GM18873 (cell line): ENCODE data around the gene TBX6.

Experiments used
- ATAC-seq: cut with Tn5 transposase; IDR thresholded peaks from one replicate; pipeline ENCODE4 v1.9.1; 2021; ENCODE audit warnings: mild to moderate bottlenecking, moderate library complexity, moderate number of reproducible peaks; ENCODE audit not compliant: unreplicated experiment, low FRiP score

The TBX6 gene

DNA sequence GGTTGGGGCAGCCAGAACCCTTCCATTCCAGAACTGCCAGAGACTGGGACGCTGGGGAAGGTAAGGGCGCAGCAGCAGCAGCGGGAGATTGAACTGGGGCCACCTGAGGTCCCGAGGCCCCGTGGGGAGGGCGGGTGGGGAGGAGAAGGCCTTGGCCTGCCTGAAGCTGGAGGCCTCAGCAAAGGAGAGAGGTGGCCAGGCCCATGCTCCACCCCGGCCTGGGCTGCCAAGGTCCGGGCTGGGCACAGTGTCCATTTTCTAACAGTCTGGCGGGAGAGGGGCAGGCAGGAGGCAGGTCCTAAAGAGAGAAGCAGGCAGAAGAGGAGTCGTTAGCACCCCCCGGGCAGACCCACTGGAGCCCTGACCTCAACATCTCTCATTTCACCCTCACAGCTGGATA is 22.7 kb upstream of the TBX6 start:
- ATAC-seq = no peak

DNA sequence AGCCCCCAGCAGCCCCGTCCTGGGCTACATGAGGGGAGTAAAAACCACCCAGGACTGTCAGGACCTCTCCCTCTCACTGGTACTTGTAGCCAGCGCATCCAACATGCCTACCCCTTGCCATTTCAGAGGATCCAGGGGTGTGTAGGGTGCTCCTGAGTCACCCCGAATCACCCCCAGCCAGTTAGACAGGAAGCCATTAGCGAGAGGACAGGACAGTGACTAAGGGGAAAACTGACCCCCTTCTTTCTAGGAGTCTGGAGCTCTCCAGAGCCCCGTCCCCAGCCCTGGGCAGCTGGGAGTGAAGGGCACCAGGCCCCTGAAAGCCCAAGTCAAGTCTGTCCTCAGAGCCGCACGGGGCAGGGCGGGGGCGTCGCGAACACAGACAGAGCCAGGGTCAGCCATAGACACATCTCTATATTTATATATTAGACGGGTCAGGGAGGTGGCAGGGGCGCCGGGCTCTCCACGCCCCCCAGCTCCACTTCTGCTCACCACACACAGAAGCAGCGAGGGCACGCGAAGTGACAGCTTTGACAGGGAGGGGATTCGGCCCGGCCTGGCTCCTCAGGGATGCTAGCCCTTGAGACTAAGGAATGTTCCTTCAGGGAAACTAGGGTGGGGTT is 22.1 kb upstream of the TBX6 start:
- no peak for ATAC-seq

DNA sequence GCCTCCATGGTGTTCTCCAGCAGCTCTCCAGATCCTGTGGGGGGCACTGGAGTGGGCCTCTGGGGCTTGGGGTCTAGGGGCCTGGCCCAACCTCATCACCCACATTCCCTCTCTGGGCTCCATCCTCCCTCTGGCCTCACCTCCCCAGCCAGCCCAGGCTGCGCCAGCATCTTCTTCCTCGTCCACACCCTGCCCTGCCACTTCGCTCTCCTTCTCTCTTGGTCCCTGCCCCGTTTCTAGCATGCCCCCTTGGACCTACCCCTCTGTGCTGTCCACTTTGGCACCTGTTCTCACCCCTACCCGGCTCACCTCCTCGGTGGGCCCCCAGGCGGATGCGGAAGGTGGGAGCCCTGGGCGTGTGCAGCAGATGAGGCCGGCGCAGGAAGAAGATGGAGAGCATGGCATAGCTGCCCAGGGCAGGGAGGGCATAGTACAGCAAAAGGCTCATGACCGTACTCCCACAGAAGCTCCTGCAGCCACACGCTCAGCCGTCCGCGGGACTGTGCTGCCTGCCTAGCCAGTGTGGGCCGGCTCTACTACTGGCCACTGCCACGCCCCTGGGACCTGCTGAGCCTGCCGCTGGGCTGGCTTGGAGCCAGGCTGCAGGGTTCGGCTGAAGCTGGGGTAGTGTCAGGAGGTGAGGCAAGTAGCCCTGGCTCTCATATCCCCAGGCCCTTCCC is 21.4 kb upstream of the TBX6 start, which contains the start of gene GDPD3:
Gene GDPD3 (minus strand): TSS at position 507 of the 680 bp plus-strand sequence. CDS start 59 bp downstream, at position 448.
- ATAC-seq = no peak

DNA sequence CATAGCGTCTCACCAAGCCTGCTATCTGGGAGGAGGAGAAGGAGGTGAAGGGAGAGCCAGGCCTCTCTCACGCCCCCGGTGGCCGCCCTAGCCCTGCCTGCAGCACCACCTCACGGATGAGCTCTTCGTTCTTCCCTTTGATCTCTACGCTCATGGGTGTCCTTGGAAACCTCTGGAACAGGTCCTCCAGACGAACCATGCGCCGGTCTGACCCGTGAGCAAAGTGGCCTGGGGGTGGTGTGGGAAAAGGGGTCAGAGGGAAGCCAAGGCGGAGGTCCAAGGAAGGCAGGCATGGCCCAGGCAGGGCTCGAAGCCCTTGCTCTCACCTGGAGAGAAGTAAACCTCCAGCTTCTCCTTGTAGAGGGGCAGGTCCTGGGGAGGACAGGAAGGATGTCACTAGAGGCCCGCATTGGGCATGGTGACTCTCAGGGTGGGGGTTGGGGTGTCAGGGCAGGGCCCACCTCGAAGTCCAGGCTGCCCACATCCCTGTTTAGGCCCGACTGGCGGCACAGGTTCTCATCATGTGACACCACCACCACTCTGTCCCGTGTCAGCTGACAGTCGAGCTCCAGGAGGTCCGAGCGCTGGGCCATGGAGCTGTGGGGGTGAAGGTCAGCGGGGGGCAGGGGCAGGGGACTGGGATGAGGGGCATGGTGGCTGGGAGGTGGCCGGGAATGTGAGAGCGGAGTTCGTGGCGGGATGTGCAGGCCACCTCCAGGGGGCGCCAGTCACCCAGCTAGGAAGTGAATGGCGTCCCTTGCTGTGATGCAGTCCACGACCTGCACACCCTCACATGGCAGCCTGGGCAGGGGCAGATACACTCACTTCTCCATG is 20.7 kb upstream of the TBX6 start:
- no peak for ATAC-seq

DNA sequence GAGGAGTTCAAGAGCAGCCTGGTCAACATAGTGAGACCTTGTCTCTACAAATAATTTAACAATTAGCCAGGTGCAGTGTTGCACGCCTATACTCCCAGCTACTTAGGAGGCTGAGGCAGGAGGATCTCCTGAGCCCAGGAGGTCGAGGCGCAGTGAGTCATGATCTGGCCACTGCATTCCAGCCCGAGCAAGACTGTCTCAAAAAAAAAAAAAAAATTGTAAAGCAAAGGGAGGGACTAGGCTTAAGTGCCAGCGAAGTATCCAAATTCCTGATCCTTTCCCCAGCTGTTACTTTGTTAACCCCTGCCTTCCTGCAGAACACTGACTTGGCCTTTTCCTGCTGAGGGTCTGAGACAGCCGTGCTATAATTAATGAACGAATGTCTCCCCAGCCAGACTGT is 18.9 kb upstream of the TBX6 start:
- ATAC-seq = no peak

DNA sequence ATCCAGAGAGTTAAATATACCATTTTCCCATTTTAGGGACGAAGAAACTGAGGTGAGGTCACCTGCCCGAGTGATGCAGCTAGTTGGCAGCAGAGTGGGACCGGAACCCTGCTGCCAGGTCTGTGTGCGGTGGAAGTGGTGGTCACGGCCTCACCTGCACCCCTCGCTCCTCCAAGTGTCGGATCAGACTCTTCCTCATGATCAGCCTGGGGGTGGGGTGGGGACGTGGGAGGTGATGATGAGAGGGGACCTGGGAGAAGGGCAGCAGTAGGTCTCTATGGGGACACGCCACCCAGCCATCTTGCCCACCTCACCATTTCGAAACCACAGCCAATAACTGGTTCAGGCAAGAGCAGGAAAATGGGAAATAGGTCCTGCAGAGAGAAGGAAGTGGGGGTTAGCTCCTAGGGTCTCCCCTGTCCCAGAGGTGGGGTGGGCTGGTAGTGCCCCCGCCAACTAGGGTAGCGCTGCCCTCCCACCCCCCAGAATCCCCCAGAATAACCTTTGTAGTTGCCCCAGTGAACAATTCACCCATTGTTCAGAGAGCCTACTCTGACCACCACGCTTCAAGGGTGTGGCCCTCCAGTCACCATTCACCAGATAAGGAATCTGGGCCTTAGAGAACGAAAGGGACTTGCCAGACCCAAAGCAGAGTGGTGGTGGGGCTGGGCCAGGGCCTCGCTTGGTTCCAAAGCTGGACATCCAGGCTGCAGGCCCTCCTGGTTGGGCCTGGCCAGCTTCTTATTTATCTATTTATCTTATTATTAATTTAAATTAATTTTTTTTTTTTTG is 16.5 kb upstream of the TBX6 start:
- ATAC-seq = no peak

DNA sequence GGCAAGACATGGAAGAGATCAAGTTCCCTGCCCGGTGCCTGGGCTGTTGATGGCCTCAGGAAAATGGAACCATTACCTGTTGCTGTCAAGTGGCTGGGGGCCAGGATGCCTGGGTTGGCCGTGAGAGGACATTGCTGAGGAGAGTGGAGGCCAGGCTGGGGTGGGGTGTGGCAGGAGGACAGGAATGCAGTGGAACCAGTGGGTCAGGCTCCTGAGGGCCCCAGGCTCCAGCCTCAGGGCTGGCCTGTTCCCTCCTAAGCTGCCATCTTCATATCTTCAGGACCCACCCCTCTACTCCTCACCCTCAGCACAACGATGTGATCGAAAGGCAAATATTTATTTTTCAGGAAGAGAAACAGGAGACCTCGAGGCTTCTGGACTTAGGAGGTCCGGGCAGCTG is 12.8 kb upstream of the TBX6 start:
- no peak for ATAC-seq

DNA sequence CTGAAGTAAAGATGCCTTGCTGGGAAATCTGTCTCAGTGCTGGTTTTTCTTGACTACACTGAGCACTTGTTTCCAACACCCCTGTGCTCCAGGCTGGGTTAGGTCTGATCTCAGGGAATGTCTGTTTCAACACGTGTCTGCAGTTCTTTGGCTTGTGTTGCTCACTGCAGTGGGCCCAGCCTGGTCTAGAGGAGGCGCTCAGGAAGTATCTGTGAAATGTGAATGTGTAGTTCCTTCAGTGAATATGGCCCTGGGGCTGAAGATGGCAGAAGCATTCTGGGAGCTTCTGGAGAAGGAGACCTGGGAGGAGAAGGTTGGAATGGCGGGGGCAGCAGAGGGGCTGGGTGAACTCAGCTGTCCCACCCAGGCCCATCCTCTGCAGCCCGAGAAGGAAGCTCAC is 12.4 kb upstream of the TBX6 start:
- no peak for ATAC-seq

DNA sequence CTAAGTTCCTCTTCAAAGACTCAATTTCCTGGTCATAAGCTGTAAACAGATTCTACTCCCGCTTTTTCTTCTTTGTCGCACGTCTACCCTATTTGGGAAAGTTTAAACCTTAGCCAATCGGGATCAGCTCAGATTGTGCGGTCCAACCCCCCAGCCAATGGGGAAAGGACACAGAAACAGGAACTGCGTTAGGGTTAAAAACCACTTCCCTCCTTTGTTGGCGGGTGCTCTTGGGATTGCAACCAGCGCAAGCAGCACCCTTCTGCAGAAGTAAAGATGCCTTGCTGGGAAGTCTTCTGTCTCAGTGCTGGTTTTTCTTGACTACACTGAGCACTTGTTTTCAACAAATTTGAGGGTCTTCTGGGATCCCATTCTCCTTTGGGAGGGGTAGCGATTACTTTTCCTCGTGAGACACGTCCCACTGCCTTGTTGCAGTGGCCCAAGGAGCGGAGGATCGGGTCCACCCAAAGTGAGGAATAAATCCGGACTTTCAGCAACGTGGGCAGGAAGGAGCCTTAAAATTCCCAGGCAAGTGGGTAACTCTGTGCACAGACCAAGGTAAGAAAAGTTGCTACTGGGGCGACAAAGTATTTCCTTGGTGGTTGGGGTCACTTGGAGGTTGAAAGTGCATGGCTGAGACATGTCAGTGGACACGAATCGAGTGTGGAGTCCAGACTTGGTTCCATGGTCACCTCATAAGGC is 5.3 kb upstream of the TBX6 start:
- ATAC-seq = no peak

DNA sequence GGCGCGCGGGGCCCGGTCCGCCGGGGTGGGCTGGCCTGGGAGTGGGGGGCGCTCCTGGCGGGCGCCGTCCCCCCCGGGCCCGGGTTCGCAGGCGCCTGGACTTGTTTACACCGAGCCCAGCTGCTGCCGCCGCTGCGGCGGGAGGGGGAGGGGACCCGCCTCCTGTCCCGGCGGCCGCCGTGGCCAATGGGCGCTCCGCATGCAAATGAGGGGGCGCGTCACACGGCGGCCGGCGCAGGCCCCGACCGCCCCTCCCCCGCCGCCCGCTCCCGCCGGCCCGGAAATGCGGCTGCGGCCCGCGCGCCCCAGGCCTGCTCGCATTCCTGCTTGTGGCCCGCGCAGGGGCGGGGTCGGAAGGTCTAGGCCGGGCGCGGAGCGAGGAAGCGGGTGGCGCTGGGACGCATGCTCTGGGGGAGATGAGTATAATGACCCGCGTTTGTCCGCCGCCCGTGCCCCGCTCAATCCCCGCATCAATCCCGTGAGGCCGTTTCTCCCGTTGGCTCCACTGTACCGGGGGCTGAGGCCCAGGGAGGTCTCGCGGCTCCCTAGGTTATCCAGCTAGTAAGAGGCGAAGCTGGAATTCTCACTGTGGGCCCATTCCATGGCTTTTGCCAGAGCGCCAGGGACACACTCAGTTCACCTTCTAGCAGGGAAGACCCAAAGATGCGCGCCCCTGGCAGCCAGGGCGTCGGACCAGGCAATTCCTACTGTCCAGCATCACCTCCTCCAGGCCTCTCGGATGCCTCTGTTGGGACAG is 4.6 kb upstream of the TBX6 start, which contains the start of gene YPEL3:
Gene YPEL3 (minus strand): TSS at position 109 of the 757 bp plus-strand sequence. CDS start 731 bp downstream, outside the sequence.
- no peak for ATAC-seq

DNA sequence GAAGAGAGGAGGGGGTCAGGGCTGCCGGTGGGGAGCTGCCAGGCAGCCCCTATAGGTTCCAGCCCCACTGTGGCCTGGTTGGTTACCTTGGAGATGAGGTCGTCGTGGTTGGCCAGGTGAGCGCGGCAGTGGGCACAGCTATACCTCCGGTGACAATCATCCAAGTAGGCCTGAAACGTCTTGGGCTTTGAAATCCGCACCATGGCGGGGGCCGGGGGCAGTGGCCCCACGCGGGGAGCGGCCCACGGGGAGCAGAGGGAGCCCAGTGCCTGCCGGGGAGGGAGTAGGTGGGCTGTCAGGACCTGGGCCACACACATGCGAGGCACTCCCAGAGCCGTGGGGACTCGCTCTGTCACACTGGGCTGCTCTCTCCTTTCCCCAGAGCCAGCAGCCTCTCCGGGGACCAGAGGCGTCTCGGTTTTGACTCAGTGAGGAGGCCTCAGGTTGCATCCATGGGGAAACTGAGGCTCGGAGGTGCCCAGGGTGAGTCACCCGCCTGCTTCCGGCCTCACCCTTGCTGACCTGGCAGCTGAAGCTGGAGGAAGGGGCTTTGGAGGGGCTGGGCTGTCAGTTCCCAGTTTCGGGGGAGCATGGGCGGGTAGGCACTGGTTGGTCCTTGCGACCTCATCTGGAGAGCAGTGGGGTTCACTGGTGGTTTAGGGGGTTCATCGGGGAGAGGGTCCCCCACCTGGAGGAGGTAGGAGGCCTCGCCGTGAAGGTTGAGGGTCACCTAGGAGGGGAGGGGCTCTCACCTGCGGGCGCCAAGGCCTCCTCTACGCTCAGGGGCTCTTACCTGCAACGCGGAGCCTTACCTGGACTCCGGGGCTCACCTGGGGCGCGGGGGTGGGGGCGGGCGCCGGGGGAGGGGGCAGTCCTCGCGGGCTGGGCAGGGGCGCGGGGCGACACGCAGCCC is 3.7 kb upstream of the TBX6 start:
- no peak for ATAC-seq

DNA sequence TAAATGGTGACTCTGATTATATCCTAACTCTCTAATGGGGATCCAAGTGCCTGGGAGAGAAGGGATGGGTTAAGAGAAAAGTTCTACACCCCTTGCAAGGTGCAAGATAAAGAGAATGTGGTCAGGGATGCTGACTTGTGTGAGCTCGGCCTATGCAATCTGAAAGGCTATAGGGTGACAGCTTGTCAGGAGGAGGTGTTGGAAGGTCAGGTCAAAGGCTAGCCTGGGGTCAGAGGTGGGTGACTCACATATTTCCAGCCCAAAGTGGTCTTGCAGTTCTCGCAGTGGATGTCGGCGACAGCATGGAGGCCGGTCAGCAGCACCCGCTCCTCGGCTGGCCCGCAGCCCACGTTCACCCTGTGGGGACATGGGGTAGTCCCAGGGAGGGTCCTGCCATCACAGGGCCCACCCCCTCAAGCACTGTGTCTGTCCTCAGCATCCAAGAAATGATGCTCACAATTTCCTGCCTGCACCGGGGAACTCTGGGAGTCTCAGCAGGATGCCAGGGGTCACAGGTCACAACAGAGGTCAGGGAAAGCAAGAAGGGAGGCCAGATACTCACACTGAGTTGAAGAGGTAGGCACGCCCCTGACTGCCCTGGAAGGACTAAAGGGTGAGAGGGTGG is 2.9 kb upstream of the TBX6 start:
- ATAC-seq = no peak

DNA sequence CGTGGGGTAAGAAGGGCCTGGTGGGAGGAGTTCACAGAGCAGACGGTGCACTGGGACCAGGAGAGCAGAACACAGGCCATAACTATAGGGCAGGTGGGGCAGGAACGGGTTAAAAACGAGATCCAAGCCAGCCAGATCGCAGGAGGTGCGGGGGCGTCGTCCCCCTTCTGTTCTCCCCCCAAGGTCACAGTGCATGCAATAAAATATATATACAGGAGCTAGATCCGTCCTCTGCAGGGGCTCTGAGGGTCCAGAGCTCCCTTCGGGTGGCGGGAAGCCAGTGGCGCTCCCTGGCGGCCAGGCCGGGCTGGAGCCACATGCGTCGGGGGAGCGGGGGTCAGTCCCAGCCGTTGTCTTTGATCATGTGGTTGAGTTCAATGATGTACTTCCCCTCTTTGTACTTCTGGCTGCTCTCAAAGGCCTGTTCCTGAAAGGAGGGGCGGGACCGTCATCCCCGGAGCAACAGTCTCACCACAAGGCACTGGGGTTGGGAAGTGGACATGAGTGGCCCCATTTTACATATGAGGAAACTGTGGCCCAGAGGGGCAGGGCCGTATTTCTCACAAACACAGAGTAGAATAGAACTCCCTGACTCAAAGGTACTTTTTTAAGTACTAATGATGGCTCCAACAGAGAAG is 768 bp upstream of the TBX6 start:
- peak; percentile 47 for ATAC-seq

DNA sequence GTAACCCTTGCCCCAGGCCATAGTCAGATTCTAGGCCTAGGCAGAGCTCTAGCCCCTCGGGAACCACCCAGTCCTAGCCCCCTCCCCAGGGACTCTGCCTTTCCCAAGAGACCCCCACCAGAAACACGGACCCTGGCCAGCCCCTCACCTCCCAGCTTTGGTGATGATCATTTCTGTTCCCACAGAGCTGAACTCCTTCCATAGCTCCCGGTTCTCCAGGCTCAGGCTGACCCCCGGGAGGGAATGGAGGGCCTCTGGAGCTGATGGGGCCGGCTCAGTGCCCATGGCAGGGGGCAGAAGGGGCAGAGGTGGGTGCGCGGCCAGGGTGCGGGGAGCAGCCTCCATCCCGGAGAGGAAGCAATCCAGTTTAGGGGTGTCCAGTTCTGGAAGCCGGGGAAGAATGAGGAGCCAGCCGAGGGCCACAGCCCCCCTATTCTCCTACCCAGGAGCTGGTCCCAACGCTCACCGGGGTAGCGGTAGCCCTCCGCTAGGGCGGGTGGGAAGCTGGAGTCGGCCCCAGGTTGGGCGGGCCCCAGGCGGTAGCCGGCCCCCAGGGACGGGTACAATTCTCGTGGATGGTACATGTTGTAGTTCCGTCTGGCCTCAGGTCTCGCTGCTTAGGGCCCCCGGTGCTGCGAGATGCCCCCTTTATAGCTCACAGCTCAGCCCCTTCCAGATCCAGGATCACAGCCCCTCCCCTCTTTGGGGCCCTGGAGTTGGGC is 953 bp downstream of the TBX6 start:
- ATAC-seq = no peak

DNA sequence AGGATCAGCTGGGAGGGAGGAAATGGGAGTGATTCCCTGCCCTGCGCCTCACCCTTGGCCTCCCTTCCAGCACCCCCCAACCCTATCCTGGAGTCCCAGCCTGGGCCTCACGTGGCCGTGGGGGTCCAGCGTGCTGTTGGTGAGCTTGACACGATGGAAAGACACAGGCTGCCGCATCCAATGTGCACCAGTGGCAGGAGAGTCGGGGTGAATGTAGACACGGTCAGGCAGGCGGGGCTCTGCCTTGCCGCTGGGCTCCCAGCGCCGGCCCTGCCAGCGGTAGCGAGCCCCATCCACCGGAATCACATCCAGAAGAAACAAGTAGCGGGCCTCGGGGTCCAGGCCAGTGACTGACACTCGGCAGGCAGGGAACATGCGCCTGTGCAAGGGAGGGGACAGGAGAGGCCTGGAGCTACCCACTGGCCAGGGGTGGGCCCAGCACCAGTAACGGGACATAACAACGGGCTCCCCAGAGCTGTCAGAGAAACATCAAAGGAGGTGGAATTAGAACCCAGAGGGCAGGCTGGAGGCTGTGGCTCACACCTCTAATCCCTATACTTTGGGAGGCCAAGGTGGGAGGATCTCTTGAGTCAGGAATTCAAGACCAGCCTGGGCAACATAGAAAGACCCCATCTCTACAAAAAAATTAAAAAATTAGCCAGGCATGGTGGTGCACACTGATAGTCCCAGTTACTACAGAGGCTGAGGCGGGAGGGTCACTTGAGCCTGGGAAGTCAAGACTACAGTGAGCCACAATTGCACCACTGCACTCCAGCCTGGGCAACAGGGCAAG is 2.7 kb downstream of the TBX6 start:
- ATAC-seq = no peak
